ENCODE results near the gene S100B.

DNA sequence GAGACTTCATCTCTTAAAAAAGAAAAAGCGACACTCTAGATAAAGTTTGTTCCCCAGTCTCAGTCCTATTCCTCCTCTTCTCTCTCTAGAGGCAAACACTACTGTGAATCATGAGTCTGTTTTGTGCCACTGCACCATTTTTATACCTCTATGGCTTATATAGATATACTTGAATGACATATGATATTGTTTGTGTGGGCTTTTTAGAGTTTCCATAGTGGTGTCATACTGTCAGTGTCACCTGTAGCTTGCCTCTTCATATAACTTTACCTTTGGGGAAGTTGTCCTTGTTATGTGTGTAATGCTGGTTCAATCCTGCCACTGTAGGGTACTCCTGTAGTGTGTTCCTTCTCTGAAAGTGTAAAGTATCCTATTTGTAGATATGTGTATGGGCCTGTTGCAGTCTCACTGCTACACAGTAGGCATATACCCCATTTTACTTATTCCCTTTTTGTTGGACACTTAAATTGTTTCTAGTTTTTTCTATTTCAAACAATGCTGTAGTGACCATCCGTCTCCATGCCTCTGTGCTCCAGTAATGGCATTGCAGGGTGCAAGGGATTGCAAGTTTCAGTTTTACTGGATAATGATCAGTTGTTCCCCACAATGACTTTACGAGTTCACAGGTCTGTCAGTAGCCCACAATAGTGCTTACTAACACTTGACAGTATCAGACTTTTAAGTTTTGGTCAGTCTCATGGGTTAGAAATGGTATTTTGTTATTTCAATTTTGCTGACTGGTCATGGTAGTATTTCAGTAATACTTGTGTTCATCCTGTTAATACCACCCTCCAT, 33.3 kb upstream of the S100B start:
- TF ChIP-seq, protein P1, sequence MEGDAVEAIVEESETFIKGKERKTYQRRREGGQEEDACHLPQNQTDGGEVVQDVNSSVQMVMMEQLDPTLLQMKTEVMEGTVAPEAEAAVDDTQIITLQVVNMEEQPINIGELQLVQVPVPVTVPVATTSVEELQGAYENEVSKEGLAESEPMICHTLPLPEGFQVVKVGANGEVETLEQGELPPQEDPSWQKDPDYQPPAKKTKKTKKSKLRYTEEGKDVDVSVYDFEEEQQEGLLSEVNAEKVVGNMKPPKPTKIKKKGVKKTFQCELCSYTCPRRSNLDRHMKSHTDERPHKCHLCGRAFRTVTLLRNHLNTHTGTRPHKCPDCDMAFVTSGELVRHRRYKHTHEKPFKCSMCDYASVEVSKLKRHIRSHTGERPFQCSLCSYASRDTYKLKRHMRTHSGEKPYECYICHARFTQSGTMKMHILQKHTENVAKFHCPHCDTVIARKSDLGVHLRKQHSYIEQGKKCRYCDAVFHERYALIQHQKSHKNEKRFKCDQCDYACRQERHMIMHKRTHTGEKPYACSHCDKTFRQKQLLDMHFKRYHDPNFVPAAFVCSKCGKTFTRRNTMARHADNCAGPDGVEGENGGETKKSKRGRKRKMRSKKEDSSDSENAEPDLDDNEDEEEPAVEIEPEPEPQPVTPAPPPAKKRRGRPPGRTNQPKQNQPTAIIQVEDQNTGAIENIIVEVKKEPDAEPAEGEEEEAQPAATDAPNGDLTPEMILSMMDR (IDR thresholded peaks at IDR 0.05), result no peak
- TF ChIP-seq EP300 (IDR thresholded peaks at IDR 0.05) (no peak), POLR2A (IDR thresholded peaks at IDR 0.05) (no peak)

Measured in tibial nerve (tissue), 4 donors.